Chondrocyte (in vitro differentiated cells): Measurements from ENCODE around the gene ESR1. TPM values are rescaled to one million over a fixed set of nuclear protein-coding genes. Genes with fewer than 3 reads are reported as not detected.

Experiments used
- DNase-seq: peaks from one replicate; pipeline ENCODE4 v3.0.0; 2021; ENCODE audit warnings: mixed read lengths, low spot score
- H3K27ac Mint-ChIP-seq: one replicate; pipeline ENCODE4 v1.8.0; 2021; ENCODE audit warnings: mild to moderate bottlenecking, moderate library complexity, mixed read lengths; ENCODE audit not compliant: unreplicated experiment
- H3K27me3 Mint-ChIP-seq: 2 replicates; pipeline ENCODE4 v1.8.0; 2021; ENCODE audit warnings: low read depth, mixed read lengths
- H3K36me3 Mint-ChIP-seq: 2 replicates; pipeline ENCODE4 v1.8.0; 2021; ENCODE audit warnings: low read depth, mixed read lengths
- H3K4me1 Mint-ChIP-seq: 2 replicates; pipeline ENCODE4 v1.8.0; 2021; ENCODE audit warnings: low read depth, mild to moderate bottlenecking, mixed read lengths
- H3K4me3 Mint-ChIP-seq: one replicate; pipeline ENCODE4 v1.8.0; 2021; ENCODE audit warnings: mild to moderate bottlenecking, moderate library complexity, mixed read lengths; ENCODE audit not compliant: unreplicated experiment
- H3K9me3 Mint-ChIP-seq: 2 replicates; pipeline ENCODE4 v1.8.0; 2021; ENCODE audit warnings: low read depth, mixed read lengths
- total RNA-seq: library from RNA; stranded (reverse); gene quantifications from 3 replicates; pipeline ENCODE4 v1.2.1, GENCODE V29; 2021
- TF ChIP-seq, protein P1 (sequence below): fragments of 200-600 bp; sonication (generic); IDR thresholded peaks from 2 replicates; pipeline ENCODE4 v1.5.0; 2021; ENCODE audit warnings: antibody characterized with exemption, mild to moderate bottlenecking, moderate library complexity

The ESR1 gene
- total RNA-seq, 1 donor from 2014 or later, result not detected

DNA sequence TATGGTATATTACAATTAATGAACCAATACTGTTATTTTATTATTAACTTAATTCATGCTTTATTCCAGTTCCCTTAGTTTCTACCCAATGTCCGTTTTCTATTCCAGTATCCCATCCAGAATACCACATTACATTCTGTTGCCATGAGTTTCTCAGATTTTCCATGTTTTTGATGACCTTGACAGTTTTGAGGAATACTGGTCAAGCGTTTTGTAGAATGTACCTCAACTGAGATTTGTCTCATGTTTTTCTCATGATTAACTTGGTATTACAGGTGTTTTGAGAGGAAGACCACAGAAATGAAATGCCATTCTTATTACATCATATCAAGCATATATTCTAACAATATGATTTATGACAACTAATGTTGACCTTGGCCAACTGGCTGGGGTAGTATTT, 23.8 kb upstream of the ESR1 start:
- Mint-ChIP-seq H3K9me3 (peaks cover 12% of the 10 kb centered on the region), H3K36me3 (no peaks in the 10 kb centered on the region), H3K27ac (no peak overlapping the region), H3K27me3 (peaks cover 8% of the 10 kb centered on the region), H3K4me3 (no peak overlapping the region), H3K4me1 (no peaks in the 10 kb centered on the region)
- TF ChIP-seq, protein P1, sequence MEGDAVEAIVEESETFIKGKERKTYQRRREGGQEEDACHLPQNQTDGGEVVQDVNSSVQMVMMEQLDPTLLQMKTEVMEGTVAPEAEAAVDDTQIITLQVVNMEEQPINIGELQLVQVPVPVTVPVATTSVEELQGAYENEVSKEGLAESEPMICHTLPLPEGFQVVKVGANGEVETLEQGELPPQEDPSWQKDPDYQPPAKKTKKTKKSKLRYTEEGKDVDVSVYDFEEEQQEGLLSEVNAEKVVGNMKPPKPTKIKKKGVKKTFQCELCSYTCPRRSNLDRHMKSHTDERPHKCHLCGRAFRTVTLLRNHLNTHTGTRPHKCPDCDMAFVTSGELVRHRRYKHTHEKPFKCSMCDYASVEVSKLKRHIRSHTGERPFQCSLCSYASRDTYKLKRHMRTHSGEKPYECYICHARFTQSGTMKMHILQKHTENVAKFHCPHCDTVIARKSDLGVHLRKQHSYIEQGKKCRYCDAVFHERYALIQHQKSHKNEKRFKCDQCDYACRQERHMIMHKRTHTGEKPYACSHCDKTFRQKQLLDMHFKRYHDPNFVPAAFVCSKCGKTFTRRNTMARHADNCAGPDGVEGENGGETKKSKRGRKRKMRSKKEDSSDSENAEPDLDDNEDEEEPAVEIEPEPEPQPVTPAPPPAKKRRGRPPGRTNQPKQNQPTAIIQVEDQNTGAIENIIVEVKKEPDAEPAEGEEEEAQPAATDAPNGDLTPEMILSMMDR, result no peak
- no peak for DNase-seq

DNA sequence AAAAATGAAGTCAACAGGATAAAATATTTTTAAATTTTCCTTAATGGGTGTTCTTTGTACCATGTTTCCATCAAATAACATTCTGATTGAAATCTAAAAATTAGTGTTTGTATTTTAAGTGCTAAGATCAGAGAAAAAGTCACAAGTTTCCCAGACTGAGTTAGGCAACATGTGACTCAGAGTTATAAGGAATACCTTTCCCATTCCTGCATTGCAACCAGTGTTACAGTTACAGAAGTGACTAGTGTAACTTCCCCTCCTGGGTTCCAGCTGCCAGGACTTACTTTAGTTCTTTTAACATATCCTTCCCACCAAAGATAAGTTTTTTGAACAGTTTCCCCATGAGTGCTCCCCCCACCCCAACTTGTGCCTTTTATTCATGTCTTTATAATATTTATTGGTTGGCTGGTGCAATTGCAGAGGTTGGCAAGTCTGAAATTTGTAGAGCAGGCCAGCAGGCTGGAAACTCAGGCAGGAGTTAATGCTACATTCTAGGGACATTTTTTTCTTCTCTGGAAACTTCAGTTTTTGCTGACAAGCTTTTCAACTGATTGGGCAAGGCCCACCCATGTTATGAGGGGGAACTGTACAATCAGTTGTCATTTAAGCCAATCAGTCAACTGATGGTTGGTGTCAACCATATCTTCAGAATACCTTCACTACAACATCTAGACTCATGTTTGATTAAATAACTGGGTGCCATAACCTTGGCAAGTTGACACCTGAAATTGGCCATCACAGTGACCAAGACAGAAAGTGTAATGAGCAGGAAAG, 22.9 kb upstream of the ESR1 start:
- Mint-ChIP-seq H3K9me3 (peaks cover 12% of the 10 kb centered on the region), H3K27ac (no peak overlapping the region), H3K4me1 (no peaks in the 10 kb centered on the region), H3K4me3 (no peak overlapping the region), H3K27me3 (peaks cover 11% of the 10 kb centered on the region), H3K36me3 (no peaks in the 10 kb centered on the region)
- TF ChIP-seq, protein P1, result no peak
- no peak for DNase-seq

- TF ChIP-seq, protein P1, result no peak
- no peak overlapping the region for H3K27ac Mint-ChIP-seq
- H3K4me3 Mint-ChIP-seq, result no peak overlapping the region
- peaks cover 26% of the 10 kb centered on the region for H3K27me3 Mint-ChIP-seq
- no peak for DNase-seq
- H3K4me1 Mint-ChIP-seq, result no peaks in the 10 kb centered on the region
- no peaks in the 10 kb centered on the region for H3K36me3 Mint-ChIP-seq
- no peaks in the 10 kb centered on the region for H3K9me3 Mint-ChIP-seq
Measured at GRCh38 chr6:151796842-151797530, 10.5 kb upstream of the ESR1 start.

DNA sequence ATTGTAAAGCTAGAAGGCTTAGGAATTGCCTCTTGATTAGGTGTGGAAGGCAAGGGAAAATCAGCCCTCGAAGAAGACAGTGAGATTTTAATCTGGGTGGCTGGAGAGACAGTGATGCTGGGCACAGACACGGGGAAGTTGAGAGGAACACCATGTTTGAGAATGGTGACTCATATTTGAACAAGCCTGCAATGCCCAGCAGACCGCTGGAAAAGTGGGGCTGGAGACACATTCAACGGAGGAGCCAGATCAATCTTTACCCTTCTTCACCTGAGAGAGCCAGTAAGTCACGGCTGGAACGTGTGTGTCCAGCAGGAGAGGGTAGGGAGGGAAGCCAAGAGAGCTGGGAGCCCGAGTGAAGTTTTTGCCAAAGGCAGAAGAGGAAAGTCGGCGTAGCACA, 3.7 kb upstream of the ESR1 start:
- TF ChIP-seq, protein P1, result no peak
- no peak for DNase-seq
- Mint-ChIP-seq H3K36me3 (no peaks in the 10 kb centered on the region), H3K27me3 (peaks cover 58% of the 10 kb centered on the region), H3K27ac (no peak overlapping the region), H3K4me1 (peaks cover 10% of the 10 kb centered on the region), H3K9me3 (no peaks in the 10 kb centered on the region), H3K4me3 (no peak overlapping the region)

- Mint-ChIP-seq H3K27me3 (peaks cover 61% of the 10 kb centered on the region), H3K36me3 (no peaks in the 10 kb centered on the region), H3K4me3 (no peak overlapping the region), H3K4me1 (peaks cover 16% of the 10 kb centered on the region), H3K9me3 (no peaks in the 10 kb centered on the region), H3K27ac (no peak overlapping the region)
- TF ChIP-seq, protein P1, result no peak
- DNase-seq, result no peak
Measured at GRCh38 chr6:151804585-151805285, 2.7 kb upstream of the ESR1 start.
